SK-N-SH treated with all-trans-retinoic acid at 6 μM for 48 hours (cell line): ENCODE measurements around the gene HP1BP3.

ENCODE experiments used
- ATAC-seq: fragments of 200-7000 bp; cut with Tn5 transposase; 3 replicates; pipeline ENCODE4 v1.9.1; 2020; ENCODE audit warnings: mild to moderate bottlenecking, moderate library complexity
- ARNTL ChIP-seq: fragments of 450-650 bp; formaldehyde crosslinking; IDR thresholded peaks from 2 replicates; pipeline ENCODE4 v1.5.0; 2020; ENCODE audit warnings: low read depth, mild to moderate bottlenecking, moderate library complexity, borderline replicate concordance
- BACH2 ChIP-seq: fragments of 250-450 bp; sonication (Bioruptor Pico); IDR thresholded peaks from 2 replicates; pipeline ENCODE4 v1.9.0; 2021; ENCODE audit warnings: mild to moderate bottlenecking, borderline replicate concordance
- CREB5 ChIP-seq: fragments of 250-450 bp; sonication (Bioruptor Pico); IDR thresholded peaks from 2 replicates; pipeline ENCODE4 v1.5.1; 2020; ENCODE audit warnings: low read depth, mild to moderate bottlenecking, moderate library complexity
- CSDC2 ChIP-seq: fragments of 250-450 bp; sonication (Bioruptor Pico); IDR thresholded peaks from 2 replicates; pipeline ENCODE4 v1.5.0; 2020; ENCODE audit warnings: mild to moderate bottlenecking, moderate library complexity
- CSRNP3 ChIP-seq: fragments of 250-450 bp; sonication (Bioruptor Pico); IDR thresholded peaks from 2 replicates; pipeline ENCODE4 v1.5.1; 2021; ENCODE audit warnings: mild to moderate bottlenecking, moderate library complexity
- ESRRG ChIP-seq: fragments of 250-450 bp; sonication (Bioruptor Pico); IDR thresholded peaks from 2 replicates; pipeline ENCODE4 v1.6.1; 2021; ENCODE audit warnings: mild to moderate bottlenecking
- GLIS3 ChIP-seq: fragments of 250-450 bp; sonication (Bioruptor Pico); IDR thresholded peaks from 2 replicates; pipeline ENCODE4 v1.5.0; 2020; ENCODE audit warnings: mild to moderate bottlenecking, moderate library complexity
- ISL1 ChIP-seq: fragments of 250-450 bp; sonication (Bioruptor Pico); IDR thresholded peaks from 2 replicates; pipeline ENCODE4 v2.1.2; 2022; ENCODE audit warnings: mild to moderate bottlenecking, moderate library complexity
- OSR1 ChIP-seq: fragments of 250-450 bp; sonication (Bioruptor Pico); IDR thresholded peaks from 2 replicates; pipeline ENCODE4 v1.8.0; 2022; ENCODE audit warnings: moderate library complexity, mild to moderate bottlenecking, inconsistent platforms
- PATZ1 ChIP-seq: fragments of 250-450 bp; sonication (Bioruptor Pico); IDR thresholded peaks from 2 replicates; pipeline ENCODE4 v1.8.0; 2020; ENCODE audit warnings: mild to moderate bottlenecking, moderate library complexity, borderline replicate concordance
- PPARA ChIP-seq: fragments of 250-450 bp; sonication (Bioruptor Pico); IDR thresholded peaks from 2 replicates; pipeline ENCODE4 v1.5.0; 2020; ENCODE audit warnings: mild to moderate bottlenecking, borderline replicate concordance
- RARB ChIP-seq: fragments of 250-450 bp; sonication (Bioruptor Pico); IDR thresholded peaks from 2 replicates; pipeline ENCODE4 v1.8.0; 2021; ENCODE audit warnings: mild to moderate bottlenecking, moderate library complexity
- SNAI2 ChIP-seq: fragments of 250-450 bp; sonication (Bioruptor Pico); IDR thresholded peaks from 2 replicates; pipeline ENCODE4 v1.5.0; 2020; ENCODE audit warnings: mild to moderate bottlenecking, moderate library complexity
- TCF4 ChIP-seq: fragments of 250-450 bp; sonication (Bioruptor Pico); IDR thresholded peaks from 2 replicates; pipeline ENCODE4 v1.8.0; 2021; ENCODE audit warnings: mild to moderate bottlenecking, moderate library complexity, borderline replicate concordance
- TOX ChIP-seq: fragments of 250-450 bp; sonication (Bioruptor Pico); IDR thresholded peaks from 2 replicates; pipeline ENCODE4 v1.8.0; 2021; ENCODE audit warnings: mild to moderate bottlenecking, moderate library complexity, borderline replicate concordance
- TSHZ2 ChIP-seq: fragments of 250-450 bp; sonication (Bioruptor Pico); IDR thresholded peaks from 2 replicates; pipeline ENCODE4 v1.5.0; 2020; ENCODE audit warnings: mild to moderate bottlenecking, moderate library complexity
- ZC3H10 ChIP-seq: fragments of 250-450 bp; sonication (Bioruptor Pico); IDR thresholded peaks from 2 replicates; pipeline ENCODE4 v1.5.1; 2021; ENCODE audit warnings: mild to moderate bottlenecking, moderate library complexity
- ZFP3 ChIP-seq: fragments of 250-450 bp; sonication (Bioruptor Pico); IDR thresholded peaks from 2 replicates; pipeline ENCODE4 v1.5.0; 2020; ENCODE audit warnings: mild to moderate bottlenecking, moderate library complexity
- ZFP30 ChIP-seq: fragments of 450-650 bp; formaldehyde crosslinking; IDR thresholded peaks from 2 replicates; pipeline ENCODE4 v1.5.0; 2022; ENCODE audit warnings: mild to moderate bottlenecking, moderate library complexity
- ZNF565 ChIP-seq: fragments of 450-650 bp; formaldehyde crosslinking; conservative IDR thresholded peaks from 2 replicates; pipeline ENCODE4 v1.5.0; 2020; ENCODE audit warnings: low read depth, mild to moderate bottlenecking, moderate library complexity
- ZNF70 ChIP-seq: fragments of 450-650 bp; formaldehyde crosslinking; IDR thresholded peaks from 2 replicates; pipeline ENCODE4 v1.5.0; 2020; ENCODE audit warnings: mild to moderate bottlenecking, moderate library complexity
- ZNF8 ChIP-seq: fragments of 450-650 bp; formaldehyde crosslinking; IDR thresholded peaks from 2 replicates; pipeline ENCODE4 v1.5.0; 2020; ENCODE audit warnings: mild to moderate bottlenecking, moderate library complexity

The HP1BP3 gene

GRCh38 chr1:20829531-20829930 lies 42.4 kb upstream of the HP1BP3 start (continued):
- TF ChIP-seq PATZ1 (CRISPR knock-in tag) (no peak), ZNF8 (no peak), GLIS3 (no peak)

GRCh38 chr1:20823845-20824244 lies 36.7 kb upstream of the HP1BP3 start:
- TF ChIP-seq GLIS3 (no peak), TCF4 (CRISPR knock-in tag) (no peak), CSDC2 (no peak), CSRNP3 (no peak), ZNF70 (no peak), RARB (CRISPR knock-in tag) (no peak), ZFP30 (no peak), SNAI2 (CRISPR knock-in tag) (no peak), OSR1 (no peak), PATZ1 (CRISPR knock-in tag) (no peak), ZNF565 (CRISPR knock-in tag) (no peak), ISL1 (CRISPR knock-in tag) (no peak), CREB5 (CRISPR knock-in tag) (no peak), TOX (CRISPR knock-in tag) (no peak), ESRRG (CRISPR knock-in tag) (no peak), BACH2 (CRISPR knock-in tag) (no peak), ZC3H10 (CRISPR knock-in tag) (no peak), ARNTL (CRISPR knock-in tag) (no peak), PPARA (no peak), TSHZ2 (CRISPR knock-in tag) (no peak)
- no peak for ATAC-seq

- TF ChIP-seq ARNTL (CRISPR knock-in tag) (no peak), ZFP3 (CRISPR knock-in tag) (no peak), ZC3H10 (CRISPR knock-in tag) (no peak), TSHZ2 (CRISPR knock-in tag) (no peak), SNAI2 (CRISPR knock-in tag) (no peak), ISL1 (CRISPR knock-in tag) (no peak)
- no peak for ATAC-seq
Measured at GRCh38 chr1:20821466-20821865, 34.4 kb upstream of the HP1BP3 start.
